WI38 (cell line): ENCODE measurements around the gene CSH1.
"Not testable (repeated sequence)": the region's sequence is repeated elsewhere in the genome, so short reads cannot be mapped to it uniquely, and the experiment has no call there.

Experiments
- H3K4me3 ChIP-seq: 2 replicates; pipeline ENCODE4 v1.5.1; 2011; ENCODE audit warnings: low read depth, mild to moderate bottlenecking, control low read depth, low read length
- CTCF ChIP-seq: IDR thresholded peaks from 2 replicates; pipeline ENCODE4 v1.5.1; 2012; ENCODE audit warnings: low read depth, mild to moderate bottlenecking, control low read depth, low read length

Gene CSH1

GRCh38 chr17:63907161-63907778, 10.9 kb upstream of the CSH1 start:
- H3K4me3 ChIP-seq: not testable (repeated sequence)
- TF ChIP-seq CTCF: peak; percentile 7; the same call in 1 of the 2 replicates

- not testable (repeated sequence) for H3K4me3 ChIP-seq
Measured at GRCh38 chr17:63904796-63905195, 8.4 kb upstream of the CSH1 start.

- H3K4me3 ChIP-seq: not testable (repeated sequence)
Measured at GRCh38 chr17:63903787-63904201, 7.4 kb upstream of the CSH1 start.

GRCh38 chr17:63901971-63902370, 5.6 kb upstream of the CSH1 start:
- H3K4me3 ChIP-seq: not testable (repeated sequence)

DNA sequence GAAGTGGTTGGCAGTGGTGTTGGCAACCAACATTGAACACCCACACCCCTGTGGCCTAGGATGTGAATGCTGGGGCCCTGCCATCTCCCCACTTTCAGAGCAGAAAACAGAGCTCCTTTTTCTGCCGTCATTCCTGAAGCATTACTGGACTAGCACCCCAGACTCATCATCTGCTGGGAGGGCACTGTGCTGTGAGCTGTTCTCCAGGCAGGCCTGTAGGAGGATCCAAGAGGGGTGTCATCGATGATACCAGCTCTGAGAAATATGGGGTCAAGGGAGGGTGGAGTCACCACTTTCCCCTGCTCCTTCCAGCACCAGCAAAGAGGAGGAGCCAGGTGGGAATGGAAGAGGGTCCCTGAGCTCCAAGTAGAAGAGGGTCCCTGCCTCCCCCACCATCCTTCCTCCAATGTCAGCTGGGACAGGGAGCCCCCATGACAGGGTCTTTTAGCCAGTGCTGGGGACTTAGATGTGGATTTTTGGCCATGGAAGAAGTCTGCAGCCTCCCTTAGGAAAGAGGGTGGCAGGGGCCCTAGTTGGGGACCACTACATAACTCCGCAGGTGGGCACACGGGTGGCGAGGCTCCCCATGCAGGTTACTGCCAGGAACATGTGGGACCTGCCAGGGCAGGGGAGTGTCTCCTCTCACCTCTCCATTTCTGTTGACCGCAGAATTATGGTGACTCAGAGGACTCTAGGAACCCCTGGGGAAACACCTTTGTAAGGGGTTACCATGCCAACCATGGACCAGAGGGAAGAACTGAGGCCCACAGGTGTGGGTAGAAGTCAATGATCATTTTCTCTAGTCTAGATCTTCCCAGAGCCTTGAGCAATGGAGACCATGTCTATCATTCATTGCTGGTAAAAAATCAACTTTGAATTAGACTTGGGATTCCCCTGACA, 2.8 kb upstream of the CSH1 start:
- H3K4me3 ChIP-seq: not testable (repeated sequence)

DNA sequence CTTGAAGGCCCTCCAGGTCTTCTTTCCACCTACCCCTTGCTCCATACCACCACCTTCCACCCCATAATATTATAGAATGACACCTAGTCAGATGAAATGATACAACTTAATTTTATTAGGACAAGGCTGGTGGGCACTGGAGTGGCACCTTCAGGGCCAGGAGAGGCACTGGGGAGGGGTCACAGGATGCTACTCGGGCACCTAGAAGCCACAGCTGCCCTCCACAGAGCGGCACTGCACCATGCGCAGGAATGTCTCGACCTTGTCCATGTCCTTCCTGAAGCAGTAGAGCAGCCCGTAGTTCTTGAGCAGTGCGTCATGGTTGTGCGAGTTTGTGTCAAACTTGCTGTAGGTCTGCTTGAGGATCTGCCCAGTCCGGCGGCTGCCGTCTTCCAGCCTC, 1.6 kb downstream of the CSH1 start:
- not testable (repeated sequence) for H3K4me3 ChIP-seq

GRCh38 chr17:63894021-63894420, 2.4 kb downstream of the CSH1 start:
- H3K4me3 ChIP-seq: not testable (repeated sequence)

DNA sequence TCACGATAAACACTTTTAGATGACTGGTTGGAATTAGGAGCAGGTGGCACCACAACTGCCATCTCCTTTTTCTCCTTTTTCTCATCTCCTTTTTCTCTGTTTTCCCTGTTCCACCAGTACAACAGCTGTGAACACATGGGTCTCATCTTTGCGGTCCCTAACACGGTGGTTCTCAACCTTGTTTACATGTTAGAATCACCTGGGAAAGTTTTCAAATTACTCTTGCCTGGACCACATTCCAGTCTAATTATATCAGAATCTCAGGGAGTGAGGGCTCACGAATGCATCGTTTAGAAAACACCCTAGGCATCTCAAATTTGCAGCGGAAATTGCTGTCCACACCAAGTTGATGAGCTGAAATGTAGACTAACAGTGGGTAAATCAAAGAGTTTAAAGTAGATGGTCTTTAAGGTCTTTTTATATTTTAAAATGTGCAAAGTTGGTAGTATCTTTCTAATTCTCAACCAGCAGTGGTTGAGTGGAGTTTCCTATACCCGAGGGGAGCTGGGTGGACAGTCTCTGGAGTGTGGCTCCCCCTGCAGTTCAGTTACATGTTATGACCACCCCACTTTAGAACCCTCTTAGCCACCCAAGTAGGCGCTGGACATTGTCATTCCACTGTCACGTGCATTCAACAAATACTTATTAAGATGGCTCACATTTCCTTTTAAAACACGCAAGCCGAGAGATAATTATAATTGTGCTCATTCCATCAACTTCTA, 3.9 kb downstream of the CSH1 start:
- H3K4me3 ChIP-seq: not testable (repeated sequence)

DNA sequence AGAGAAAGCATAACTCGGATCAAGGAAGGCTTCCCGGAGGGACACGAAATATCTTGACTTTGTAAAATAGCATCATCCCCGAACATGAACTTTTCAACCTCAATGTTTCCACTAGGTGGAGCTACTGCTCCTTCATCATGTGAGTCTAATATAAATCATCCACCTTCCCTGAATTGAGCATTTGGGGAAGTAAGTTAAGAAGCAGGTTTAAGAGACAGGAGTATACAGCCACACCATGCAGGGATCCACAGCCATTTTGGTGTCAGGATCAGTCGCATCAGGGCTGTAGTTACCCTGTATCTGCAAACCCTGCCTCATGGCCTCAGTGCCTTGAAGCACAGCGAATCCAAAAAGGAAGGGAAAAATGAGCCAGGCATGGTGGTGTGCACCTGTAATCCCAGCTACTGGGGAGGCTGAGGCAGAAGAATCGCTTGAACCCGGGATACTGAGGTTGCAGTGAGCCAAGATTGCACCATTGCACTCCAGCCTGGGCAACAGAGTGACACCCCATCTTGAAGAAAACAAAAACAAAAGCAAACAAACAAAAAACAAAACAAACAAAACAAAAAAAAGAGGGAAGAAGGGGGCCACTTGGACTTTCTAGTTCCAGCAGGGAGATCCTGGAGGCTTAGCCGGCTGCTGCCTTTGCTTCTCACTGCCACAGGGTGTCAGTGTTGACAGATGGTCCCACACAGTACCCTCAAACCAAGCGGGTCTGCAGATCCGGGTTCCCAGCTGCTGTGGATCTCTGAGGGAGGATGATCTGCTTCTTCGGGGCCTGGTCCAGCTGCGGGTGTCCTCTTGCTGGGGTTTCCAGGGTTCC, 7.1 kb downstream of the CSH1 start:
- peak; percentile 39; the same call in 1 of the 2 replicates for TF ChIP-seq CTCF
- H3K4me3 ChIP-seq: not testable (repeated sequence)

DNA sequence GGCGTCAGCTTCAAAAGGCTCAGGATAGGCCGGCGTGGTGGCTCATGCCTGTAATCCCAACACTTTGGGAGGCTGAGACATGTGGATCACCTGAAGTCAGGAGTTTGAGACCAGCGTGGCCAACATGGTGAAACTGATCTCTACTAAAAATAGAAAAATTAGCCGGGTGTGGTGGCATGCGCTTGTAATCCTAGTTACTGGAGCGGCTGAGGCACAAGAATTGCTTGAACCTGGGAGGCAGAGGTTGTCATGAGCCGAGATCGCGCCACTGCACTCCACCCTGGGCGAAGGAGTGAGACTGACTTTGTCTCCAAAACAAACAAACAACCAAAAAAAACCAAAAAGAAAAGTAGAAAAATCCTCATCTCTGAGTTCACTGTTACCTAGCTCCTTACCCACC, 11.3 kb downstream of the CSH1 start:
- H3K4me3 ChIP-seq: not testable (repeated sequence)

DNA sequence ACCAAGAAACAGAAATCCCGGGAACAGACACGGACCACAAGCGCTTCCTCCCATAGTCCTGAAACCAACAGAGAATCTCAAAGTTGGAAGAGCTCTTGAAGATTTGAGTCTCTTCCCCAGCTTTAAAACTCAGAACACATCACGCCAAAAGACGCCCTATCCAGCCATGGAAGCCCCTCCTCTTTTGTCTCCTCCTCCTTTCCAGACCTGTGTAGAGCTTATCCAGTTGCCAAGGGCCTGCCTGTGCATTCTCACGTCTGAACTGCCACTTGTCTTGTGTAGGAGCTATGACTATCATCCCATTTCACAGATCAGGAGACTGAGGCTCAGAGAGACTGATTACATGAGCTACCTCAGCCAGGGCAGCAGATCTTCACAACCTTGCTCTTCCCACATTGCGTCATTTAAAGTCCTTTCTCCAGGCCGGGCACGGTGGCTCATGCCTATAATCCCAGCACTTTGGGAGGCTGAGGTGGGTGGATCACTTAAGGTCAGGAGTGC, 13.7 kb downstream of the CSH1 start:
- not testable (repeated sequence) for H3K4me3 ChIP-seq
